Right lobe of liver (tissue), 4 donors: Measurements from ENCODE around the gene BSX.

Experiments used
- CTCF ChIP-seq, 4 donors: fragments of 200-600 bp in 3 of 4; fragments of 450-650 bp in 1 of 4; IDR thresholded peaks; one replicate each; pipeline versions ENCODE4 v1.5.1 to v1.8.0; 2016 to 2022; ENCODE audit warnings: antibody characterized with exemption in 4 of 4, mild to moderate bottlenecking in 2 of 4
- POLR2A ChIP-seq: fragments of 450-650 bp; IDR thresholded peaks from one replicate; pipeline ENCODE4 v1.6.1; 2017; ENCODE audit warnings: antibody characterized with exemption, mild to moderate bottlenecking
- donor health status: DM: no; HTN: no; CAD: no.
- donor health status: DM: no; HTN: no; CAD: no.
- donor health status: DM: no; HTN: yes; CAD: no.

- TF ChIP-seq CTCF (IDR thresholded peaks at IDR 0.05) (no peak), POLR2A (no peak)
Measured at GRCh38 chr11:122976061-122976733, 5.4 kb downstream of the BSX start.
